Endothelial cell of umbilical vein (primary cell): ENCODE data around the gene BNIPL. TPM values are rescaled to one million over a fixed set of nuclear protein-coding genes. Genes with fewer than 3 reads are reported as not detected.

Experiments
- BruUV-seq: library from RNA; stranded (reverse); fragments of 400-500 nt; replicated peaks from 2 replicates; lab custom pipeline; 2021; lab: Mats Ljungman, UMichigan
- CTCF ChIA-PET: fragments of 300-600, 350-600 bp; sonication (Branson Sonifier 250); formaldehyde crosslinking; loops from one replicate; lab custom pipeline; 2021; ENCODE audit warnings: antibody characterized with exemption, inconsistent platforms; lab: Charles Lee
- POLR2A ChIA-PET: fragments of 300-600, 350-600 bp; sonication (Branson Sonifier 250); formaldehyde crosslinking; loops from one replicate; lab custom pipeline; 2021; ENCODE audit warnings: antibody characterized with exemption, inconsistent platforms; lab: Charles Lee
- DNase-seq: peaks from one replicate; pipeline ENCODE4 v3.0.0-alpha.2; 2011; ENCODE audit warnings: low read depth, low spot score
- FAIRE-seq: peaks from 2 replicates; lab custom pipeline; 2011; peaks lifted over from hg19 to GRCh38; lab: Jason Lieb, UNC
- H2AFZ ChIP-seq: 2 replicates; pipeline ENCODE4 v1.6.0; 2012; ENCODE audit warnings: low read depth, low read length, control low read depth, inconsistent platforms
- H3K27ac ChIP-seq: 2 replicates; pipeline ENCODE4 v1.5.1; 2011; ENCODE audit warnings: low read depth, mild to moderate bottlenecking, control low read depth, low read length, moderate library complexity; ENCODE audit not compliant: insufficient read depth
- H3K27me3 ChIP-seq, 2 experiments: 2 replicates each; pipeline versions ENCODE4 v1.6.0 to v1.6.1; 2011; ENCODE audit warnings: low read length in 2 of 2, mixed read lengths in 1 of 2; ENCODE audit not compliant: control insufficient read depth in 2 of 2, insufficient read depth in 2 of 2
- H3K36me3 ChIP-seq, 2 experiments: 2 replicates in 1 of 2; 3 replicates in 1 of 2; pipeline ENCODE4 v1.5.1; 2011; ENCODE audit warnings: low read length in 2 of 2, mild to moderate bottlenecking in 1 of 2, moderate library complexity in 1 of 2; ENCODE audit not compliant: control insufficient read depth in 2 of 2, insufficient read depth in 2 of 2; ENCODE audit errors: extremely low read depth in 1 of 2
- H3K4me1 ChIP-seq: 3 replicates; pipeline ENCODE4 v1.5.1; 2011; ENCODE audit warnings: mild to moderate bottlenecking, low read length; ENCODE audit not compliant: control insufficient read depth, insufficient read depth; ENCODE audit errors: extremely low read depth
- H3K4me2 ChIP-seq: 2 replicates; pipeline ENCODE4 v1.6.1; 2011; ENCODE audit warnings: low read length, control low read depth, mixed read lengths; ENCODE audit not compliant: insufficient read depth
- H3K4me3 ChIP-seq, 3 experiments: fragments of 200-600 bp in 1 of 3; sonication (generic), shearing (Covaris generic) in 1 of 3; replicated peaks in 1 of 3; 2 replicates each; pipeline ENCODE4 v1.5.1; 2011 to 2016; ENCODE audit warnings: control low read depth in 3 of 3, low read length in 3 of 3, mild to moderate bottlenecking in 2 of 3, inconsistent platforms in 1 of 3, low read depth in 1 of 3, moderate library complexity in 1 of 3; ENCODE audit not compliant: insufficient read depth in 1 of 3
- H3K79me2 ChIP-seq: 2 replicates; pipeline ENCODE4 v1.6.0; 2012; ENCODE audit warnings: low read length, inconsistent platforms; ENCODE audit not compliant: control insufficient read depth, insufficient read depth
- H3K9ac ChIP-seq: replicated peaks from 2 replicates; pipeline ENCODE3; 2011; ENCODE audit warnings: low read length, control low read depth; ENCODE audit not compliant: insufficient read depth; ENCODE audit errors: extremely low read depth
- H3K9me1 ChIP-seq: replicated peaks from 3 replicates; pipeline ENCODE4 v1.6.0; 2011; ENCODE audit warnings: mild to moderate bottlenecking, low read length; ENCODE audit not compliant: control insufficient read depth, insufficient read depth; ENCODE audit errors: extremely low read depth
- H3K9me3 ChIP-seq: replicated peaks from 2 replicates; pipeline ENCODE4 v1.5.1; 2012; ENCODE audit warnings: low read length, inconsistent platforms; ENCODE audit not compliant: control insufficient read depth, insufficient read depth
- H4K20me1 ChIP-seq: replicated peaks from 2 replicates; pipeline ENCODE3; 2011; ENCODE audit warnings: mild to moderate bottlenecking, low read length; ENCODE audit not compliant: control insufficient read depth, insufficient read depth; ENCODE audit errors: extremely low read depth
- EZH2 ChIP-seq: IDR thresholded peaks from 2 replicates; pipeline ENCODE4 v1.6.1; 2012; ENCODE audit warnings: borderline replicate concordance, low read depth, mild to moderate bottlenecking, moderate library complexity, low read length, inconsistent platforms; ENCODE audit not compliant: severe bottlenecking
- FOS ChIP-seq: IDR thresholded peaks from 2 replicates; pipeline ENCODE4 v1.6.1; 2011; ENCODE audit warnings: mild to moderate bottlenecking, low read length, moderate library complexity, borderline replicate concordance; ENCODE audit not compliant: insufficient read depth
- GATA2 ChIP-seq: IDR thresholded peaks from 2 replicates; pipeline ENCODE4 v1.7.0; 2011; ENCODE audit warnings: low read depth, mild to moderate bottlenecking, moderate library complexity, mixed read lengths, low read length; ENCODE audit not compliant: insufficient read length, insufficient read depth
- JUN ChIP-seq: IDR thresholded peaks from 2 replicates; pipeline ENCODE4 v1.6.1; 2011; ENCODE audit warnings: borderline replicate concordance, low read depth; ENCODE audit not compliant: insufficient read length, insufficient read depth
- MAX ChIP-seq: IDR thresholded peaks from 2 replicates; pipeline ENCODE4 v1.6.1; 2011; ENCODE audit not compliant: insufficient read depth, insufficient read length
- MYC ChIP-seq: IDR thresholded peaks from one replicate; pipeline ENCODE4 v1.6.1; 2011; ENCODE audit warnings: mild to moderate bottlenecking, low read depth, low read length
- POLR2A ChIP-seq: IDR thresholded peaks from 2 replicates; pipeline ENCODE4 v1.6.1; 2012; ENCODE audit warnings: low read depth, mild to moderate bottlenecking, control low read depth, low read length
- POLR2AphosphoS5 ChIP-seq: IDR thresholded peaks from 2 replicates; pipeline ENCODE4 v1.6.1; 2012; ENCODE audit warnings: low read depth, mild to moderate bottlenecking, control low read depth, low read length, moderate library complexity; ENCODE audit not compliant: insufficient read depth
- dilution Hi-C: fragments of 300-500 bp; cut with MboI; formaldehyde crosslinking; loops from one replicate; pipeline ENCODE4 v1.15.0; 2019; ENCODE audit warnings: low sequenced_read_pairs; ENCODE audit not compliant: extremely low pct_ligation_motif_present
- intact Hi-C: fragments of 100-400 bp; cut with micrococcal nuclease; formaldehyde crosslinking; loops from one replicate; pipeline ENCODE4 v1.10.0; 2022
- polyA plus RNA-seq, 4 experiments: library from polyadenylated mRNA; depleted of rRNA in 3 of 4; stranded (reverse) in 3 of 4; unstranded in 1 of 4; fragments of >200 nt; gene quantifications; 2 replicates each; pipeline versions ENCODE4 v1.2.1 to v1.2.3, GENCODE V29; 2011 to 2012; ENCODE audit warnings: missing spikeins in 1 of 4
- total RNA-seq: library from RNA; stranded (reverse); gene quantifications from 2 replicates; pipeline ENCODE4 v1.2.3, GENCODE V29; 2021

The BNIPL gene
- total and polyA plus RNA-seq, 2 donors (not counting 3 experiments of a cell fraction or from before 2014, with no cell fraction given) = 0.26 to 0.42 TPM

GRCh38 chr1:151037032-151037431, 646 bp downstream of the BNIPL start:
- no peaks in the 10 kb centered on the region for H3K9me1 ChIP-seq
- H3K9me3 ChIP-seq = no peaks in the 10 kb centered on the region
- no peak overlapping the region for H3K9ac ChIP-seq
- no peak overlapping the region for H3K4me2 ChIP-seq
- no peak overlapping the region for H2AFZ ChIP-seq
- peaks cover 2 to 4% of the 10 kb centered on the region in 2 experiments for H3K36me3 ChIP-seq
- no peaks in the 10 kb centered on the region for H4K20me1 ChIP-seq
- FAIRE-seq = no peak
- POLR2A ChIA-PET = no interaction called here
- no peaks in the 10 kb centered on the region for H3K79me2 ChIP-seq
- no peaks in the 10 kb centered on the region for H3K27me3 ChIP-seq
- no peak overlapping the region for H3K4me3 ChIP-seq
- CTCF ChIA-PET = interaction anchor here (0.9 to 2.3 kb wide), 3 partner anchors 11 to 41 kb away, joined by 3 to 8 read pairs (median 3); no protein-coding TSS in a partner anchor
- H3K27ac ChIP-seq = no peak overlapping the region
- no TSS peak for BruUV-seq
- intact Hi-C loops (no loop called here), dilution Hi-C loops (no loop called here)
- TF ChIP-seq POLR2A (no peak), JUN (no peak), MAX (no peak), POLR2AphosphoS5 (no peak), MYC (no peak), EZH2 (no peak), GATA2 (no peak), FOS (no peak)
- no peaks in the 10 kb centered on the region for H3K4me1 ChIP-seq
- DNase-seq = no peak

- H3K9ac ChIP-seq = no peak overlapping the region
- no peaks in the 10 kb centered on the region for H4K20me1 ChIP-seq
- H3K27me3 ChIP-seq = no peaks in the 10 kb centered on the region
- ChIA-PET POLR2A (no interaction called here), CTCF (interaction anchor here (0.7 to 1.1 kb wide), 3 partner anchors 9 to 44 kb away, joined by 3 read pairs; no protein-coding TSS in a partner anchor)
- H3K4me2 ChIP-seq = no peak overlapping the region
- intact Hi-C loops (no loop called here), dilution Hi-C loops (no loop called here)
- no peaks in the 10 kb centered on the region for H3K9me1 ChIP-seq
- no peak overlapping the region for H3K27ac ChIP-seq
- no peak overlapping the region for H3K4me3 ChIP-seq
- H3K36me3 ChIP-seq = peaks cover 0 to under 1% of the 10 kb centered on the region in 2 experiments
- DNase-seq (no peak), FAIRE-seq (no peak)
- no peak overlapping the region for H2AFZ ChIP-seq
- no TSS peak for BruUV-seq
- H3K9me3 ChIP-seq = no peaks in the 10 kb centered on the region
- H3K4me1 ChIP-seq = no peaks in the 10 kb centered on the region
- TF ChIP-seq EZH2 = no peak
- no peak for TF ChIP-seq FOS
- H3K79me2 ChIP-seq = no peaks in the 10 kb centered on the region
These were observed 3.1 kb downstream of the BNIPL start for GRCh38 chr1:151039521-151039920.
